ENCODE measurements around the gene NDUFB8. TPM values are rescaled to one million over a fixed set of nuclear protein-coding genes. Genes with fewer than 3 reads are reported as not detected.

Gene NDUFB8
- total RNA-seq, 4 donors from 2014 or later: 70.3 to 265 (median 137) TPM

- Histone ChIP-seq H3K27ac (no peak overlapping the region), H3K9me3 (no peaks in the 10 kb centered on the region), H3K27me3 (peaks cover 95% of the 10 kb centered on the region), H3K36me3 (no peaks in the 10 kb centered on the region), H3K4me3 (no peak overlapping the region), H3K4me1 (no peaks in the 10 kb centered on the region)
- TF ChIP-seq POLR2A (IDR thresholded peaks at IDR 0.05) (no peak), CTCF (IDR thresholded peaks at IDR 0.05) (no peak), EP300 (IDR thresholded peaks at IDR 0.05; ENCODE audit: low read depth) (no peak), POLR2AphosphoS5 (IDR thresholded peaks at IDR 0.05) (no peak)
- intact Hi-C loops (cut with DNase I; ENCODE audit: low total_unique reads): loop anchor here (10.0 kb wide), 1 partner anchor 176 kb away; the partner anchor contains the start of gene PAX2
- DNase-seq: no peak
- in situ Hi-C loops (cut with MboI; ENCODE audit: low pct_ligation_motif_present in 1 of 4, low pct_unique_long_range_greater_than_20kb in 1 of 4, low sequenced_read_pairs in 3 of 4): loop anchor here in 3 of 4 donors (10.0 to 25.0 kb wide), 2 partner anchors 293 to 306 kb away; no protein-coding TSS in a partner anchor
- 80% methylated on average over 3 of the region's 3 CpGs; no CpG with 5 or more reads in 1 of the 2 donors for WGBS, 2 donors (ENCODE audit: low coverage in 1 of 2)
Observed at GRCh38 chr10:100568912-100569311, 39.2 kb upstream of the NDUFB8 start.

GRCh38 chr10:100567826-100568225, 38.2 kb upstream of the NDUFB8 start:
- Histone ChIP-seq H3K9me3 (no peaks in the 10 kb centered on the region), H3K36me3 (no peaks in the 10 kb centered on the region), H3K27ac (no peak overlapping the region), H3K27me3 (peaks cover 96% of the 10 kb centered on the region), H3K4me1 (peaks cover 0 to 1% (median 0%) of the 10 kb centered on the region in 4 donors), H3K4me3 (no peak overlapping the region)
- 18 to 29% methylated on average over 5 to 6 of the region's 6 CpGs for WGBS, 2 donors (ENCODE audit: low coverage in 1 of 2)
- no peak for TF ChIP-seq EP300 (IDR thresholded peaks at IDR 0.05; ENCODE audit: low read depth)
- no peak for TF ChIP-seq POLR2AphosphoS5 (IDR thresholded peaks at IDR 0.05)
- TF ChIP-seq POLR2A (IDR thresholded peaks at IDR 0.05): no peak
- TF ChIP-seq CTCF (IDR thresholded peaks at IDR 0.05): no peak
- intact Hi-C loops (cut with DNase I; ENCODE audit: low total_unique reads): loop anchor here (10.0 kb wide), 1 partner anchor 177 kb away; the partner anchor contains the start of gene PAX2
- no peak for DNase-seq
- in situ Hi-C loops (cut with MboI; ENCODE audit: low pct_ligation_motif_present in 1 of 4, low pct_unique_long_range_greater_than_20kb in 1 of 4, low sequenced_read_pairs in 3 of 4): loop anchor here in 3 of 4 donors (10.0 to 25.0 kb wide), 2 partner anchors 294 to 307 kb away; no protein-coding TSS in a partner anchor

GRCh38 chr10:100567249-100567648, 37.6 kb upstream of the NDUFB8 start:
- H3K36me3 ChIP-seq: no peaks in the 10 kb centered on the region
- no peaks in the 10 kb centered on the region for H3K9me3 ChIP-seq
- H3K4me3 ChIP-seq: no peak overlapping the region
- no peak overlapping the region for H3K27ac ChIP-seq
- peaks cover 97% of the 10 kb centered on the region for H3K27me3 ChIP-seq
- no peak for TF ChIP-seq EP300 (IDR thresholded peaks at IDR 0.05; ENCODE audit: low read depth)
- H3K4me1 ChIP-seq: peaks cover 0 to 7% (median 3%) of the 10 kb centered on the region in 4 donors
- WGBS, 2 donors (ENCODE audit: low coverage in 1 of 2): 48 to 70% methylated on average over 3 to 11 of the region's 11 CpGs
- in situ Hi-C loops (cut with MboI; ENCODE audit: low pct_ligation_motif_present in 1 of 4, low pct_unique_long_range_greater_than_20kb in 1 of 4, low sequenced_read_pairs in 3 of 4): loop anchor here in 3 of 4 donors (10.0 to 25.0 kb wide), 2 partner anchors 295 to 308 kb away; no protein-coding TSS in a partner anchor
- intact Hi-C loops (cut with DNase I; ENCODE audit: low total_unique reads): loop anchor here (10.0 kb wide), 1 partner anchor 178 kb away; the partner anchor contains the start of gene PAX2
- no peak for DNase-seq

GRCh38 chr10:100566561-100566960, 36.9 kb upstream of the NDUFB8 start:
- Histone ChIP-seq H3K4me1 (peaks cover 0 to 14% (median 8%) of the 10 kb centered on the region in 4 donors), H3K9me3 (no peaks in the 10 kb centered on the region), H3K36me3 (no peaks in the 10 kb centered on the region), H3K27ac (no peak overlapping the region), H3K27me3 (peaks cover 97% of the 10 kb centered on the region), H3K4me3 (no peak overlapping the region)
- WGBS, 2 donors (ENCODE audit: low coverage in 1 of 2): 45 to 57% methylated on average over 3 of the region's 3 CpGs
- DNase-seq: no peak
- TF ChIP-seq EP300 (IDR thresholded peaks at IDR 0.05; ENCODE audit: low read depth) (no peak), POLR2A (IDR thresholded peaks at IDR 0.05) (no peak), POLR2AphosphoS5 (IDR thresholded peaks at IDR 0.05) (no peak)
- in situ Hi-C loops (cut with MboI; ENCODE audit: low pct_ligation_motif_present in 1 of 4, low pct_unique_long_range_greater_than_20kb in 1 of 4, low sequenced_read_pairs in 3 of 4) (loop anchor here in 3 of 4 donors (10.0 to 25.0 kb wide), 2 partner anchors 296 to 308 kb away; no protein-coding TSS in a partner anchor), intact Hi-C loops (cut with DNase I; ENCODE audit: low total_unique reads) (loop anchor here (10.0 kb wide), 1 partner anchor 178 kb away; the partner anchor contains the start of gene PAX2)

GRCh38 chr10:100565206-100565985, 35.7 kb upstream of the NDUFB8 start:
- H3K4me3 ChIP-seq: no peak overlapping the region
- TF ChIP-seq EP300 (IDR thresholded peaks at IDR 0.05; ENCODE audit: low read depth) (no peak), POLR2AphosphoS5 (IDR thresholded peaks at IDR 0.05) (no peak), POLR2A (IDR thresholded peaks at IDR 0.05) (no peak), CTCF (IDR thresholded peaks at IDR 0.05) (no peak)
- intact Hi-C loops (cut with DNase I; ENCODE audit: low total_unique reads): loop anchor here (10.0 kb wide), 1 partner anchor 179 kb away; the partner anchor contains the start of gene PAX2
- in situ Hi-C loops (cut with MboI; ENCODE audit: low pct_ligation_motif_present in 1 of 4, low pct_unique_long_range_greater_than_20kb in 1 of 4, low sequenced_read_pairs in 3 of 4): loop anchor here in 3 of 4 donors (10.0 to 25.0 kb wide), 2 partner anchors 297 to 309 kb away; no protein-coding TSS in a partner anchor
- WGBS, 2 donors (ENCODE audit: low coverage in 1 of 2): 60 to 64% methylated on average over 3 to 9 of the region's 9 CpGs
- no peak for DNase-seq
- no peak overlapping the region for H3K27ac ChIP-seq
- no peaks in the 10 kb centered on the region for H3K9me3 ChIP-seq
- H3K27me3 ChIP-seq: peaks cover 86% of the 10 kb centered on the region
- H3K36me3 ChIP-seq: no peaks in the 10 kb centered on the region
- peaks cover 0 to 14% (median 8%) of the 10 kb centered on the region in 4 donors for H3K4me1 ChIP-seq

All from transverse colon (tissue), 4 donors.